Endothelial cell of umbilical vein (primary cell): ENCODE data around the gene ODAM. TPM values are rescaled to one million over a fixed set of nuclear protein-coding genes. Genes with fewer than 3 reads are reported as not detected.

Experiments used
- BruUV-seq: library from RNA; stranded (reverse); fragments of 400-500 nt; replicated peaks from 2 replicates; lab custom pipeline; 2021; lab: Mats Ljungman, UMichigan
- CTCF ChIA-PET: fragments of 300-600, 350-600 bp; sonication (Branson Sonifier 250); formaldehyde crosslinking; loops from one replicate; lab custom pipeline; 2021; ENCODE audit warnings: antibody characterized with exemption, inconsistent platforms; lab: Charles Lee
- POLR2A ChIA-PET: fragments of 300-600, 350-600 bp; sonication (Branson Sonifier 250); formaldehyde crosslinking; loops from one replicate; lab custom pipeline; 2021; ENCODE audit warnings: antibody characterized with exemption, inconsistent platforms; lab: Charles Lee
- DNase-seq: peaks from one replicate; pipeline ENCODE4 v3.0.0-alpha.2; 2011; ENCODE audit warnings: low read depth, low spot score
- FAIRE-seq: peaks from 2 replicates; lab custom pipeline; 2011; peaks lifted over from hg19 to GRCh38; lab: Jason Lieb, UNC
- H2AFZ ChIP-seq: 2 replicates; pipeline ENCODE4 v1.6.0; 2012; ENCODE audit warnings: low read depth, low read length, control low read depth, inconsistent platforms
- H3K27ac ChIP-seq: 2 replicates; pipeline ENCODE4 v1.5.1; 2011; ENCODE audit warnings: low read depth, mild to moderate bottlenecking, control low read depth, low read length, moderate library complexity; ENCODE audit not compliant: insufficient read depth
- H3K27me3 ChIP-seq, 2 experiments: 2 replicates each; pipeline versions ENCODE4 v1.6.0 to v1.6.1; 2011; ENCODE audit warnings: low read length in 2 of 2, mixed read lengths in 1 of 2; ENCODE audit not compliant: control insufficient read depth in 2 of 2, insufficient read depth in 2 of 2
- H3K36me3 ChIP-seq, 2 experiments: 2 replicates in 1 of 2; 3 replicates in 1 of 2; pipeline ENCODE4 v1.5.1; 2011; ENCODE audit warnings: low read length in 2 of 2, mild to moderate bottlenecking in 1 of 2, moderate library complexity in 1 of 2; ENCODE audit not compliant: control insufficient read depth in 2 of 2, insufficient read depth in 2 of 2; ENCODE audit errors: extremely low read depth in 1 of 2
- H3K4me1 ChIP-seq: 3 replicates; pipeline ENCODE4 v1.5.1; 2011; ENCODE audit warnings: mild to moderate bottlenecking, low read length; ENCODE audit not compliant: control insufficient read depth, insufficient read depth; ENCODE audit errors: extremely low read depth
- H3K4me2 ChIP-seq: 2 replicates; pipeline ENCODE4 v1.6.1; 2011; ENCODE audit warnings: low read length, control low read depth, mixed read lengths; ENCODE audit not compliant: insufficient read depth
- H3K4me3 ChIP-seq, 3 experiments: fragments of 200-600 bp in 1 of 3; sonication (generic), shearing (Covaris generic) in 1 of 3; replicated peaks in 1 of 3; 2 replicates each; pipeline ENCODE4 v1.5.1; 2011 to 2016; ENCODE audit warnings: control low read depth in 3 of 3, low read length in 3 of 3, mild to moderate bottlenecking in 2 of 3, inconsistent platforms in 1 of 3, low read depth in 1 of 3, moderate library complexity in 1 of 3; ENCODE audit not compliant: insufficient read depth in 1 of 3
- H3K79me2 ChIP-seq: 2 replicates; pipeline ENCODE4 v1.6.0; 2012; ENCODE audit warnings: low read length, inconsistent platforms; ENCODE audit not compliant: control insufficient read depth, insufficient read depth
- H3K9ac ChIP-seq: replicated peaks from 2 replicates; pipeline ENCODE3; 2011; ENCODE audit warnings: low read length, control low read depth; ENCODE audit not compliant: insufficient read depth; ENCODE audit errors: extremely low read depth
- H3K9me1 ChIP-seq: replicated peaks from 3 replicates; pipeline ENCODE4 v1.6.0; 2011; ENCODE audit warnings: mild to moderate bottlenecking, low read length; ENCODE audit not compliant: control insufficient read depth, insufficient read depth; ENCODE audit errors: extremely low read depth
- H3K9me3 ChIP-seq: replicated peaks from 2 replicates; pipeline ENCODE4 v1.5.1; 2012; ENCODE audit warnings: low read length, inconsistent platforms; ENCODE audit not compliant: control insufficient read depth, insufficient read depth
- H4K20me1 ChIP-seq: replicated peaks from 2 replicates; pipeline ENCODE3; 2011; ENCODE audit warnings: mild to moderate bottlenecking, low read length; ENCODE audit not compliant: control insufficient read depth, insufficient read depth; ENCODE audit errors: extremely low read depth
- CTCF ChIP-seq, 2 donors: IDR thresholded peaks; 1 replicate in 1 of 2; 2 replicates in 1 of 2; pipeline ENCODE4 v1.5.1; 2011; ENCODE audit warnings: low read length in 2 of 2, mild to moderate bottlenecking in 2 of 2, moderate library complexity in 2 of 2, control low read depth in 1 of 2, inconsistent platforms in 1 of 2, low read depth in 1 of 2; ENCODE audit not compliant: insufficient read depth in 1 of 2; ENCODE audit errors: extremely low read depth in 1 of 2
- EZH2 ChIP-seq: IDR thresholded peaks from 2 replicates; pipeline ENCODE4 v1.6.1; 2012; ENCODE audit warnings: borderline replicate concordance, low read depth, mild to moderate bottlenecking, moderate library complexity, low read length, inconsistent platforms; ENCODE audit not compliant: severe bottlenecking
- FOS ChIP-seq: IDR thresholded peaks from 2 replicates; pipeline ENCODE4 v1.6.1; 2011; ENCODE audit warnings: mild to moderate bottlenecking, low read length, moderate library complexity, borderline replicate concordance; ENCODE audit not compliant: insufficient read depth
- GATA2 ChIP-seq: IDR thresholded peaks from 2 replicates; pipeline ENCODE4 v1.7.0; 2011; ENCODE audit warnings: low read depth, mild to moderate bottlenecking, moderate library complexity, mixed read lengths, low read length; ENCODE audit not compliant: insufficient read length, insufficient read depth
- JUN ChIP-seq: IDR thresholded peaks from 2 replicates; pipeline ENCODE4 v1.6.1; 2011; ENCODE audit warnings: borderline replicate concordance, low read depth; ENCODE audit not compliant: insufficient read length, insufficient read depth
- MAX ChIP-seq: IDR thresholded peaks from 2 replicates; pipeline ENCODE4 v1.6.1; 2011; ENCODE audit not compliant: insufficient read depth, insufficient read length
- MYC ChIP-seq: IDR thresholded peaks from one replicate; pipeline ENCODE4 v1.6.1; 2011; ENCODE audit warnings: mild to moderate bottlenecking, low read depth, low read length
- POLR2A ChIP-seq: IDR thresholded peaks from 2 replicates; pipeline ENCODE4 v1.6.1; 2012; ENCODE audit warnings: low read depth, mild to moderate bottlenecking, control low read depth, low read length
- POLR2AphosphoS5 ChIP-seq: IDR thresholded peaks from 2 replicates; pipeline ENCODE4 v1.6.1; 2012; ENCODE audit warnings: low read depth, mild to moderate bottlenecking, control low read depth, low read length, moderate library complexity; ENCODE audit not compliant: insufficient read depth
- dilution Hi-C: fragments of 300-500 bp; cut with MboI; formaldehyde crosslinking; loops from one replicate; pipeline ENCODE4 v1.15.0; 2019; ENCODE audit warnings: low sequenced_read_pairs; ENCODE audit not compliant: extremely low pct_ligation_motif_present
- intact Hi-C: fragments of 100-400 bp; cut with micrococcal nuclease; formaldehyde crosslinking; loops from one replicate; pipeline ENCODE4 v1.10.0; 2022
- polyA plus RNA-seq, 4 experiments: library from polyadenylated mRNA; depleted of rRNA in 3 of 4; stranded (reverse) in 3 of 4; unstranded in 1 of 4; fragments of >200 nt; gene quantifications; 2 replicates each; pipeline versions ENCODE4 v1.2.1 to v1.2.3, GENCODE V29; 2011 to 2012; ENCODE audit warnings: missing spikeins in 1 of 4
- total RNA-seq: library from RNA; stranded (reverse); gene quantifications from 2 replicates; pipeline ENCODE4 v1.2.3, GENCODE V29; 2021

The ODAM gene
- total and polyA plus RNA-seq, 2 donors (not counting 3 experiments of a cell fraction or from before 2014, with no cell fraction given) = not detected

- BruUV-seq = no TSS peak
- Histone ChIP-seq H3K27me3 (no peaks in the 10 kb centered on the region), H3K9me3 (no peaks in the 10 kb centered on the region), H4K20me1 (no peaks in the 10 kb centered on the region), H3K79me2 (no peaks in the 10 kb centered on the region), H2AFZ (no peak overlapping the region), H3K4me2 (no peak overlapping the region), H3K9ac (no peak overlapping the region), H3K27ac (no peak overlapping the region), H3K36me3 (no peaks in the 10 kb centered on the region), H3K4me1 (no peaks in the 10 kb centered on the region), H3K9me1 (no peaks in the 10 kb centered on the region), H3K4me3 (no peak overlapping the region)
- dilution Hi-C loops (no loop called here), intact Hi-C loops (no loop called here)
- TF ChIP-seq MAX (no peak), MYC (no peak), POLR2AphosphoS5 (no peak), CTCF (IDR thresholded peaks at IDR 0.05; ENCODE audit: extremely low read depth in 1 of 2, insufficient read depth in 1 of 2, low read depth in 1 of 2, low read length in 2 of 2) (no peak), JUN (no peak), GATA2 (no peak), EZH2 (no peak), POLR2A (no peak), FOS (no peak)
- FAIRE-seq = no peak
- ChIA-PET CTCF (interaction anchor here (0.5 to 1.2 kb wide), 2 partner anchors 10 to 31 kb away, joined by 3 read pairs; no protein-coding TSS in a partner anchor), POLR2A (no interaction called here)
- no peak for DNase-seq
Measured at GRCh38 chr4:70152088-70152487, 43.4 kb upstream of the ODAM start.
